ENCODE measurements around the gene ORAI2. TPM values are rescaled to one million over a fixed set of nuclear protein-coding genes. Genes with fewer than 3 reads are reported as not detected.

Gene ORAI2
- total and polyA plus RNA-seq, 2 donors (not counting 3 experiments of a cell fraction or from before 2014, with no cell fraction given), result 84.1 to 99.1 TPM

GRCh38 chr7:102455596-102455995 is 22.2 kb downstream of the ORAI2 start:
- Histone ChIP-seq H3K36me3 (ENCODE audit: control insufficient read depth in 2 of 2, extremely low read depth in 1 of 2, insufficient read depth in 2 of 2, low read length in 2 of 2) (peaks cover 4 to 9% of the 10 kb centered on the region in 2 experiments), H3K27ac (ENCODE audit: insufficient read depth, low read depth, low read length) (no peak overlapping the region), H3K27me3 (ENCODE audit: control insufficient read depth in 2 of 2, insufficient read depth in 2 of 2, low read length in 2 of 2) (no peaks in the 10 kb centered on the region), H3K79me2 (ENCODE audit: control insufficient read depth, insufficient read depth, low read length) (no peaks in the 10 kb centered on the region), H3K9me3 (replicated peaks; ENCODE audit: control insufficient read depth, insufficient read depth, low read length) (no peaks in the 10 kb centered on the region), H2AFZ (ENCODE audit: low read depth, low read length) (no peak overlapping the region), H3K4me3 (replicated peaks in 1 of 3; ENCODE audit: insufficient read depth in 1 of 3, low read depth in 1 of 3, low read length in 3 of 3) (no peak overlapping the region), H3K4me1 (ENCODE audit: control insufficient read depth, extremely low read depth, insufficient read depth, low read length) (no peaks in the 10 kb centered on the region), H3K4me2 (ENCODE audit: insufficient read depth, low read length) (no peak overlapping the region), H3K9ac (replicated peaks; ENCODE audit: extremely low read depth, insufficient read depth, low read length) (no peak overlapping the region), H4K20me1 (replicated peaks; ENCODE audit: control insufficient read depth, extremely low read depth, insufficient read depth, low read length) (no peaks in the 10 kb centered on the region), H3K9me1 (replicated peaks; ENCODE audit: control insufficient read depth, extremely low read depth, insufficient read depth, low read length) (no peaks in the 10 kb centered on the region)
- BruUV-seq (replicated peaks), result no TSS peak
- TF ChIP-seq JUN (IDR thresholded peaks at IDR 0.05; ENCODE audit: borderline replicate concordance, insufficient read depth, insufficient read length, low read depth) (no peak), GATA2 (IDR thresholded peaks at IDR 0.05; ENCODE audit: insufficient read depth, insufficient read length, low read depth, low read length) (no peak), FOS (IDR thresholded peaks at IDR 0.05; ENCODE audit: borderline replicate concordance, insufficient read depth, low read length) (no peak), MYC (IDR thresholded peaks at IDR 0.05; ENCODE audit: low read depth, low read length) (no peak), POLR2AphosphoS5 (IDR thresholded peaks at IDR 0.05; ENCODE audit: insufficient read depth, low read depth, low read length) (no peak), MAX (IDR thresholded peaks at IDR 0.05; ENCODE audit: insufficient read depth, insufficient read length) (no peak), CTCF (IDR thresholded peaks at IDR 0.05; ENCODE audit: extremely low read depth in 1 of 2, insufficient read depth in 1 of 2, low read depth in 1 of 2, low read length in 2 of 2) (no peak), POLR2A (IDR thresholded peaks at IDR 0.05; ENCODE audit: low read depth, low read length) (no peak), EZH2 (IDR thresholded peaks at IDR 0.05; ENCODE audit: borderline replicate concordance, low read depth, low read length, severe bottlenecking) (no peak)
- CTCF ChIA-PET, result interaction anchor here (1.1 to 2.1 kb wide), 3 partner anchors 12 to 43 kb away, joined by 5 read pairs; partner anchors contain the start of gene ORAI2
- intact Hi-C loops (cut with micrococcal nuclease), result no loop called here
- dilution Hi-C loops (cut with MboI; ENCODE audit: extremely low pct_ligation_motif_present, low sequenced_read_pairs), result no loop called here
- no peak for DNase-seq (ENCODE audit: low read depth, low spot score)
- POLR2A ChIA-PET, result no interaction called here
- FAIRE-seq, result no peak

All from endothelial cell of umbilical vein (primary cell).